Psoas muscle (tissue), 8 donors: ENCODE measurements around the gene ARMH3. TPM values are rescaled to one million over a fixed set of nuclear protein-coding genes. Genes with fewer than 3 reads are reported as not detected.

Source experiments
- ATAC-seq, 4 donors: fragments of 200-7000 bp; cut with Tn5 transposase; one replicate each; pipeline ENCODE4 v1.9.1; 2020; ENCODE audit warnings: moderate library complexity in 3 of 4, mild to moderate bottlenecking in 2 of 4
- DNase-seq, 2 donors: peaks; one replicate each; pipeline ENCODE4 v3.0.0-alpha.2; 2020
- H3K27ac ChIP-seq: fragments of 200-600 bp; one replicate; pipeline ENCODE4 v1.8.0; 2022
- H3K27me3 ChIP-seq, 3 donors: fragments of 200-600 bp in 1 of 3; one replicate each; pipeline versions ENCODE4 v1.6.1 to v1.8.0; 2013 to 2022; ENCODE audit warnings: low read length in 2 of 3, mild to moderate bottlenecking in 2 of 3, moderate library complexity in 1 of 3; ENCODE audit not compliant: insufficient read depth in 3 of 3
- H3K36me3 ChIP-seq, 2 donors: fragments of 200-600 bp in 1 of 2; one replicate each; pipeline versions ENCODE4 v1.6.1 to v1.8.0; 2013 to 2022; ENCODE audit warnings: low read depth in 1 of 2, mild to moderate bottlenecking in 1 of 2, moderate library complexity in 1 of 2; ENCODE audit not compliant: insufficient read depth in 1 of 2
- H3K4me1 ChIP-seq: fragments of 200-600 bp; one replicate; pipeline ENCODE4 v1.8.0; 2022
- H3K4me3 ChIP-seq: fragments of 200-600 bp; one replicate; pipeline ENCODE4 v1.8.0; 2022; ENCODE audit warnings: mild to moderate bottlenecking
- H3K9me3 ChIP-seq: fragments of 200-600 bp; one replicate; pipeline ENCODE4 v1.8.0; 2022
- whole genome bisulfite sequencing, 3 donors: extraction: QIAGEN DNeasy Blood & Tissue Kit; methylation state at CpG; one replicate each; pipeline versions ENCODE4 v1.1.6 to v1.1.7; 2013; 5-methylcytosine and 5-hydroxymethylcytosine counted together
- intact Hi-C, 2 donors: fragments of 100-400 bp; cut with DNase I; formaldehyde crosslinking; loops; one replicate each; pipeline versions ENCODE4 v1.11.0 to v1.14.2; 2022
- polyA plus RNA-seq, 3 donors: library from polyadenylated mRNA; stranded (reverse); fragments of 200-250 nt; gene quantifications; one replicate each; pipeline ENCODE4 v1.2.3, GENCODE V29; 2013
- total RNA-seq, 4 donors: library from RNA; stranded (reverse); fragmentation: NEBNext Ultra II Directional in 2 of 4; extraction: Animal tissue kit (Norgen Biotek cat#: 25700) in 2 of 4; gene quantifications; one replicate each; pipeline versions ENCODE4 v1.2.1 to v1.2.4, GENCODE V29; 2021 to 2023
- TF ChIP-seq, protein P1 (sequence below): fragments of 200-600 bp; IDR thresholded peaks from one replicate; pipeline ENCODE4 v1.8.0; 2022; ENCODE audit warnings: antibody characterized with exemption
- donor health status: healthy with polysubstance abuse.
- donor health status: DM: no; HTN: no; CAD: no; lungs with moderate emphysema.
- donor health status: Bipolar disorder and iron deficiency.
- donor health status: healthy.
- donor health status: DM: yes; HTN: yes; CAD: no.
- donor health status: DM: no; HTN: no; CAD: no.
- donor health status: DM: no; HTN: no; CAD: no.
- donor health status: DM: yes; HTN: yes; CAD: no.

The ARMH3 gene
- total and polyA plus RNA-seq, 7 donors: 14.1 to 38.7 (median 22.9) TPM

DNA sequence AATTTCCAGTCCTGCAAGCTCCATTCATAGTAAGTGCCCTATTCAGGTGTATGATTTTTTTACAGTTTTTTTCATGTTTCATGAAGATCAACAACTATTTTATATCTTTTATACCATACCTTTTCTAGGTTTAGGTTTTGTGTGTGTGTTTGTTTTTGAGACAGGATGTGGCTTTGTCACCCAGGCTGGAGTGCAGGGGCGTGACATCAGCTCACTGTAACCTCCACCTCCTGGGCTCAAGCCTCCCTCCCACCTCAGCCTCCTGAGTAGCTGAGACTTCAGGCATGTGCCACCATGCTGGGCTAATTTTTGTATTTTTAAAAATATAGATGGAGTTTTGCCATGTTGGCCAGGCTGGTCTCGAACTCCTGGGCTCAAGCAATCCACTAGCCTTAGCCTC, 35.0 kb downstream of the ARMH3 start:
- intact Hi-C loops: no loop called here
- H3K9me3 ChIP-seq: no peaks in the 10 kb centered on the region
- H3K4me3 ChIP-seq: no peak overlapping the region
- no peak overlapping the region for H3K27ac ChIP-seq
- DNase-seq (no peak), ATAC-seq (no peak)
- no peaks in the 10 kb centered on the region for H3K27me3 ChIP-seq
- H3K36me3 ChIP-seq: peaks cover 8 to 96% of the 10 kb centered on the region in 2 donors
- H3K4me1 ChIP-seq: peaks cover 5% of the 10 kb centered on the region
- 96 to 100% (median 98%) methylated on average over 2 of the region's 2 CpGs for WGBS, 3 donors
- TF ChIP-seq, protein P1, sequence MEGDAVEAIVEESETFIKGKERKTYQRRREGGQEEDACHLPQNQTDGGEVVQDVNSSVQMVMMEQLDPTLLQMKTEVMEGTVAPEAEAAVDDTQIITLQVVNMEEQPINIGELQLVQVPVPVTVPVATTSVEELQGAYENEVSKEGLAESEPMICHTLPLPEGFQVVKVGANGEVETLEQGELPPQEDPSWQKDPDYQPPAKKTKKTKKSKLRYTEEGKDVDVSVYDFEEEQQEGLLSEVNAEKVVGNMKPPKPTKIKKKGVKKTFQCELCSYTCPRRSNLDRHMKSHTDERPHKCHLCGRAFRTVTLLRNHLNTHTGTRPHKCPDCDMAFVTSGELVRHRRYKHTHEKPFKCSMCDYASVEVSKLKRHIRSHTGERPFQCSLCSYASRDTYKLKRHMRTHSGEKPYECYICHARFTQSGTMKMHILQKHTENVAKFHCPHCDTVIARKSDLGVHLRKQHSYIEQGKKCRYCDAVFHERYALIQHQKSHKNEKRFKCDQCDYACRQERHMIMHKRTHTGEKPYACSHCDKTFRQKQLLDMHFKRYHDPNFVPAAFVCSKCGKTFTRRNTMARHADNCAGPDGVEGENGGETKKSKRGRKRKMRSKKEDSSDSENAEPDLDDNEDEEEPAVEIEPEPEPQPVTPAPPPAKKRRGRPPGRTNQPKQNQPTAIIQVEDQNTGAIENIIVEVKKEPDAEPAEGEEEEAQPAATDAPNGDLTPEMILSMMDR: no peak

DNA sequence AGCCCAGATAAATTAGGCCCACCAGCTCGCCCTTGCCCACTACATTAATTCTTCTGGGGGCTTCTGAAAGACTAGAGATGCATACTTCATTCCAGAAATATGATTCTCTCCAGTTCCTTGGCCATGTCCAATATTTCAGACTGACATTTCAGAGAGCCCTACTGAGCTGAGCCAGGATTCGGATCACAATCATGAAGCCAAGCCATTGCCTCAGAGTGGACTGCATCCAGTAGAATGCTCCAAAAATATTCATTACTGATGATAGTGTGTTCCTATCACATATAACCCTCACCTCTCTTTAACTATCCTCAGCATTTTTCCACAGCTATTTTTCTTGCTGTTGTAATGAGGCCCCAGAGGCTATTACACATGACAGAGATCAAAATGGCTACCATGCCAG, 38.7 kb downstream of the ARMH3 start:
- intact Hi-C loops: no loop called here

DNA sequence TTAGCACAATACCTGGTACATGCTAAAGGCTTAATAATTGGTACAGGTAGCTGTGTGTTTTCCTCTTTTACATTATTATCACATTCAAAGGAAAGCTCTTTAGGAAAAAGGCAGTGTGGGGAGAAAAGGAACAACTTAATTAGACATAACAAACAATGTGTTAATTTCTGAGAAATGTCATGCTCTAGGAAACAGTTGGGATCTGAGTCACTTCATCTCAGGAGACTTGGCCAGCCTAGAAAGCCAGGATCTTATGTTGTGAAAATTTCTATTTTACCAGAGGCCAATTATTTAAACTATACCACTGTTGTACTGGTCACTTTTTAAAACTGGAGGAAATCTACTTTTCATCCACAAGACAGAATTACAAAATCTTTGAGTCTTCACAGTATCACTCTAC, 39.6 kb downstream of the ARMH3 start:
- Histone ChIP-seq H3K27me3 (no peaks in the 10 kb centered on the region), H3K4me1 (peaks cover 5% of the 10 kb centered on the region), H3K27ac (no peak overlapping the region), H3K36me3 (peaks cover 0 to 95% of the 10 kb centered on the region in 2 donors), H3K9me3 (no peaks in the 10 kb centered on the region), H3K4me3 (no peak overlapping the region)
- no peak for DNase-seq
- TF ChIP-seq, protein P1: no peak
- intact Hi-C loops: no loop called here
- ATAC-seq: no peak

More for the DNA sequence above, 38.7 kb downstream of the ARMH3 start:
- 49 to 76% (median 50%) methylated on average over 2 of the region's 2 CpGs for WGBS, 3 donors
- no peak overlapping the region for H3K27ac ChIP-seq
- no peak for DNase-seq
- H3K36me3 ChIP-seq: peaks cover 0 to 95% of the 10 kb centered on the region in 2 donors
- ATAC-seq: peak in 1 of 4 donors; percentile 33
- TF ChIP-seq, protein P1: no peak
- H3K27me3 ChIP-seq: no peaks in the 10 kb centered on the region
- no peaks in the 10 kb centered on the region for H3K9me3 ChIP-seq
- H3K4me3 ChIP-seq: no peak overlapping the region
- H3K4me1 ChIP-seq: peaks cover 5% of the 10 kb centered on the region

DNA sequence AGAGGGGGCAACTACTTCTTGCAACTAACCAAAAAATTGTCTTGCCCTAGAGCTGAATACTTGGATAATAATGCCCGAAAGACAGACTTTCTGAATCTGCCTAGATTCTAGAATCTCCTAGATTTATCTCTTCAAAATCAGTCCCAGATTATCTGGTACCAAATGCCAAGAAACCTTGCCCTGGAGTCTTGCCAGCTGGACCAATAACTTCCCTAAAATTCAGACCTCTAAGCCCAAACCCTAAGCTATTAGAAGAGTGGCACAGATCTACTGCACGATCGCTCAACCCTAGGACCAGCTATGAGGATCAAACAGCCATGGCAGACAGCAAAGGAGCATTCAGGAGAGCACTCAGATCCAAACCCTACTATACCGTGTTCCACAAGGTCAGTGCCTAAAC, 45.0 kb downstream of the ARMH3 start:
- no peak overlapping the region for H3K4me3 ChIP-seq
- intact Hi-C loops: loop anchor here (2.0 to 5.0 kb wide), 5 partner anchors 61 to 170 kb away; partner anchors contain the start of gene KCNIP2 (in 1 of the 2)
- H3K4me1 ChIP-seq: peaks cover 5% of the 10 kb centered on the region
- TF ChIP-seq, protein P1: no peak
- no peaks in the 10 kb centered on the region for H3K27me3 ChIP-seq
- no peaks in the 10 kb centered on the region for H3K9me3 ChIP-seq
- peaks cover 3 to 73% of the 10 kb centered on the region in 2 donors for H3K36me3 ChIP-seq
- ATAC-seq: no peak
- no peak overlapping the region for H3K27ac ChIP-seq
- DNase-seq: no peak
- 69 to 89% (median 70%) methylated on average over 4 of the region's 4 CpGs for WGBS, 3 donors

DNA sequence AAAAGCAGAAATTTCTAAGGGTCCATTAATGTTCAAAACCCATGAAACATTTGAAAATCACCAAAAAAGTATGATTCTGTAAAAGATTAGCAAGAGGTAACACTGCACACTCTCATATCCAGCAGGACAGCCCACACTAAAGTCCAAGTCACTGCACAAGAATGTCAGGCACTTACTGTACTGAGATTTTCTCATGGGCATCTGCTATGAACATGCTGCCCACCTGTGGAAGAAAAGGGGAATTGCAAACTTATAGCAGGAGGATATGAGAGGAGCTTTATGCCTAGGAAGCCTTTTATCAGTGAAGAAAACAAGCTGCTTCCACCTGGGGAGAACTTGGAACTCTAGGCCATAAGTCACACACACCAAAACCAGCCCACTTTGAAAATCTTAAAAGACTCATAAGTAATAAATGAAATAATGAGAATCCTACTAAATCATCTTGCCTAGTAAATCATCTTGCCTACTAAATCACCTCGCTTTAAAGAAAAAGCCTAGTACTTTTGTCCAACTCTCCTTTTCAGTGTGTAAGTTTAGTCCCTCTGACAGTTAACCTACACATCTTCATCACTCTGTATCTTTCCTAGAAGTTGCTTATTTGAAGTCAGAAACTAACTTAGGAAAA, 46.1 kb downstream of the ARMH3 start:
- intact Hi-C loops: loop anchor here (2.0 to 5.0 kb wide), 5 partner anchors 62 to 169 kb away; partner anchors contain the start of gene KCNIP2 (in 1 of the 2)
- 99 to 100% (median 100%) methylated on average over 1 of the region's 1 CpG for WGBS, 3 donors
- no peaks in the 10 kb centered on the region for H3K27me3 ChIP-seq
- H3K4me1 ChIP-seq: peaks cover 5% of the 10 kb centered on the region
- H3K36me3 ChIP-seq: peaks cover 5 to 75% of the 10 kb centered on the region in 2 donors
- TF ChIP-seq, protein P1: peak; percentile 91
- no peak for DNase-seq
- H3K9me3 ChIP-seq: no peaks in the 10 kb centered on the region
- peak; percentile 97 to 99 (median 98) for ATAC-seq
- H3K4me3 ChIP-seq: no peak overlapping the region
- no peak overlapping the region for H3K27ac ChIP-seq
